ENCODE results near the gene STAC3. TPM values are rescaled to one million over a fixed set of nuclear protein-coding genes. Genes with fewer than 3 reads are reported as not detected.

The STAC3 gene
- total and polyA plus RNA-seq, 2 of the 13 experiments (the other 11 are each of a cell fraction or from before 2014, with no cell fraction given), result 0.18 to 0.22 TPM

GRCh38 chr12:57254506-57255280 lies 3.7 kb upstream of the STAC3 start:
- intact Hi-C loops (cut with micrococcal nuclease; ENCODE audit: unreplicated experiment) (no loop called here), in situ Hi-C loops (cut with HindIII; ENCODE audit: extremely low pct_ligation_motif_present, low pct_unique_long_range_greater_than_20kb) (no loop called here)
- H3K27ac ChIP-seq (ENCODE audit: extremely low read length, insufficient read depth, low read length), result no peak overlapping the region
- no peak overlapping the region for H3K4me3 ChIP-seq (replicated peaks in 1 of 3; ENCODE audit: insufficient read depth in 1 of 3, low read depth in 2 of 3, low read length in 3 of 3)
- FAIRE-seq (no peak), DNase-seq (ENCODE audit: low spot score) (no peak), ATAC-seq (no peak)
- no peaks in the 10 kb centered on the region for H3K9me3 ChIP-seq (ENCODE audit: low read length)
- H3K4me2 ChIP-seq (ENCODE audit: low read depth, low read length), result no peak overlapping the region
- H2AFZ ChIP-seq (ENCODE audit: low read length), result no peak overlapping the region
- WGBS (ENCODE audit: low lambda C conversion rate), result 94% methylated on average over 10 of the region's 14 CpGs
- no peak for TF ChIP-seq ZNF256 (CRISPR knock-in tag; conservative IDR thresholded peaks at IDR 0.05)
- TF ChIP-seq KDM5B (CRISPR knock-in tag; IDR thresholded peaks at IDR 0.05; ENCODE audit: borderline replicate concordance), result no peak
- no peak for TF ChIP-seq ADNP (CRISPR knock-in tag; IDR thresholded peaks at IDR 0.05)
- TF ChIP-seq ZBED4 (CRISPR knock-in tag; IDR thresholded peaks at IDR 0.05; ENCODE audit: borderline replicate concordance), result no peak
- TF ChIP-seq ZNF644 (CRISPR knock-in tag; IDR thresholded peaks at IDR 0.05; ENCODE audit: low read depth), result no peak
- TF ChIP-seq ZZZ3 (CRISPR knock-in tag; IDR thresholded peaks at IDR 0.05; ENCODE audit: borderline replicate concordance), result no peak
- no peak for TF ChIP-seq SKI (IDR thresholded peaks at IDR 0.05; ENCODE audit: partially characterized antibody)
- TF ChIP-seq DBP (CRISPR knock-in tag; IDR thresholded peaks at IDR 0.05; ENCODE audit: not compliant biosample characterization), result no peak
- TF ChIP-seq, protein P1, sequence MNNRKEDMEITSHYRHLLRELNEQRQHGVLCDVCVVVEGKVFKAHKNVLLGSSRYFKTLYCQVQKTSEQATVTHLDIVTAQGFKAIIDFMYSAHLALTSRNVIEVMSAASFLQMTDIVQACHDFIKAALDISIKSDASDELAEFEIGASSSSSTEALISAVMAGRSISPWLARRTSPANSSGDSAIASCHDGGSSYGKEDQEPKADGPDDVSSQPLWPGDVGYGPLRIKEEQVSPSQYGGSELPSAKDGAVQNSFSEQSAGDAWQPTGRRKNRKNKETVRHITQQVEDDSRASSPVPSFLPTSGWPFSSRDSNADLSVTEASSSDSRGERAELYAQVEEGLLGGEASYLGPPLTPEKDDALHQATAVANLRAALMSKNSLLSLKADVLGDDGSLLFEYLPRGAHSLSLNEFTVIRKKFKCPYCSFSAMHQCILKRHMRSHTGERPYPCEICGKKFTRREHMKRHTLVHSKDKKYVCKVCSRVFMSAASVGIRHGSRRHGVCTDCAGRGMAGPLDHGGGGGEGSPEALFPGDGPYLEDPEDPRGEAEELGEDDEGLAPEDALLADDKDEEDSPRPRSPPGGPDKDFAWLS (CRISPR knock-in tag; IDR thresholded peaks at IDR 0.05; ENCODE audit: borderline replicate concordance), result no peak
- TF ChIP-seq MED13 (CRISPR knock-in tag; IDR thresholded peaks at IDR 0.05), result no peak
- no peak for TF ChIP-seq KLF12 (CRISPR knock-in tag; IDR thresholded peaks at IDR 0.05; ENCODE audit: borderline replicate concordance)
- BruUV-seq (replicated peaks), result no TSS peak
- no peak overlapping the region for H3K9ac ChIP-seq (ENCODE audit: insufficient read depth, low read depth, low read length)
- no peaks in the 10 kb centered on the region for H3K27me3 ChIP-seq (ENCODE audit: control insufficient read depth in 1 of 2, insufficient read depth in 2 of 2, low read length in 2 of 2)
- H3K4me1 ChIP-seq (ENCODE audit: insufficient read depth, low read length), result peaks cover 5% of the 10 kb centered on the region
- peaks cover 8 to 29% of the 10 kb centered on the region in 2 experiments; a peak in 4 of 5 replicates for H3K36me3 ChIP-seq (replicated peaks in 1 of 2; ENCODE audit: control insufficient read depth in 1 of 2, insufficient read depth in 2 of 2, low read length in 2 of 2)
- POLR2A ChIA-PET, result no interaction called here
- H3K79me2 ChIP-seq (ENCODE audit: insufficient read depth, low read length), result no peaks in the 10 kb centered on the region
- CTCF ChIA-PET (ENCODE audit: low intra/inter-chr PET ratio, low total read pairs), result no interaction called here
- no peaks in the 10 kb centered on the region for H4K20me1 ChIP-seq (ENCODE audit: insufficient read depth, low read length)
